ENCODE measurements around the gene UEVLD.
A peak's percentile ranks its signal among the peaks of the same experiment; 100 is the strongest.

UEVLD gene

DNA sequence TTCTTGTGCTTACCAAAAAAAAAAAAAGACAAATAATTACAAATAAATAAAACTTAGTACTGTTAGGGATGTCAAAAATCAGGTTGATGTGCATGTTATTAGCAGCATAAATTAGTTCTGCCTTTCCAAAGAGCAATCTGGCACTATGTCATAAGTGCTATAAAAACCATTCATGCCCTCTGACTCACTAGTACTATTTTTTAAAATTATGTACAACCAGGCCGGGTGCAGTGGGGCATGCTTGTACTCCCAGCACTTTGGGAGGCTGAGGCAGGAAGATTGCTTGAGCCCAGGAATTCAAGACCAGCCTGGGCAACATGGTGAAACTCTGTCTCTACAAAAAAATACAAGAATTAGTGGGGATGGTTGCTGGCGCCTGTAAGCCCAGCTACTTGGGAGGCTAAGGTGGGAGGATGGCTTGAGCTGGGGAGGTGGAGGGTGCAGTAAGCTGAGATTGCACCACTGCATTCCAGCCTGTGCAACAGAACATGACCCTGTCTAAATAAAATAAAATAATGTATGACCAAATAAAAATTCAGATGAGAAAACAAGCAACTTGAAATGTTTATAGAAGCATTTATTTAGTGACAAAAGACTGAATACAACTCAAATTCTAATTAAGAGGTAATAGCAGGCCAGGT, 25.3 kb downstream of the UEVLD start:
- no peak for DNase-seq (ENCODE audit: low read depth)
- no peak overlapping the region for H3K4me3 ChIP-seq (ENCODE audit: low read length)
- TF ChIP-seq, protein P1, sequence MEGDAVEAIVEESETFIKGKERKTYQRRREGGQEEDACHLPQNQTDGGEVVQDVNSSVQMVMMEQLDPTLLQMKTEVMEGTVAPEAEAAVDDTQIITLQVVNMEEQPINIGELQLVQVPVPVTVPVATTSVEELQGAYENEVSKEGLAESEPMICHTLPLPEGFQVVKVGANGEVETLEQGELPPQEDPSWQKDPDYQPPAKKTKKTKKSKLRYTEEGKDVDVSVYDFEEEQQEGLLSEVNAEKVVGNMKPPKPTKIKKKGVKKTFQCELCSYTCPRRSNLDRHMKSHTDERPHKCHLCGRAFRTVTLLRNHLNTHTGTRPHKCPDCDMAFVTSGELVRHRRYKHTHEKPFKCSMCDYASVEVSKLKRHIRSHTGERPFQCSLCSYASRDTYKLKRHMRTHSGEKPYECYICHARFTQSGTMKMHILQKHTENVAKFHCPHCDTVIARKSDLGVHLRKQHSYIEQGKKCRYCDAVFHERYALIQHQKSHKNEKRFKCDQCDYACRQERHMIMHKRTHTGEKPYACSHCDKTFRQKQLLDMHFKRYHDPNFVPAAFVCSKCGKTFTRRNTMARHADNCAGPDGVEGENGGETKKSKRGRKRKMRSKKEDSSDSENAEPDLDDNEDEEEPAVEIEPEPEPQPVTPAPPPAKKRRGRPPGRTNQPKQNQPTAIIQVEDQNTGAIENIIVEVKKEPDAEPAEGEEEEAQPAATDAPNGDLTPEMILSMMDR (conservative IDR thresholded peaks at IDR 0.05; ENCODE audit: low read depth, low read length), result no peak

GRCh38 chr11:18548001-18548400, 40.5 kb downstream of the UEVLD start:
- TF ChIP-seq, protein P1 (conservative IDR thresholded peaks at IDR 0.05; ENCODE audit: low read depth, low read length), result no peak
- H3K4me3 ChIP-seq (ENCODE audit: low read length), result no peak overlapping the region
- DNase-seq (ENCODE audit: low read depth), result no peak

GRCh38 chr11:18540207-18541009, 48.1 kb downstream of the UEVLD start:
- no peak overlapping the region for H3K4me3 ChIP-seq (ENCODE audit: low read length)
- DNase-seq (ENCODE audit: low read depth), result no peak
- TF ChIP-seq, protein P1 (conservative IDR thresholded peaks at IDR 0.05; ENCODE audit: low read depth, low read length), result peak; percentile 50

DNA sequence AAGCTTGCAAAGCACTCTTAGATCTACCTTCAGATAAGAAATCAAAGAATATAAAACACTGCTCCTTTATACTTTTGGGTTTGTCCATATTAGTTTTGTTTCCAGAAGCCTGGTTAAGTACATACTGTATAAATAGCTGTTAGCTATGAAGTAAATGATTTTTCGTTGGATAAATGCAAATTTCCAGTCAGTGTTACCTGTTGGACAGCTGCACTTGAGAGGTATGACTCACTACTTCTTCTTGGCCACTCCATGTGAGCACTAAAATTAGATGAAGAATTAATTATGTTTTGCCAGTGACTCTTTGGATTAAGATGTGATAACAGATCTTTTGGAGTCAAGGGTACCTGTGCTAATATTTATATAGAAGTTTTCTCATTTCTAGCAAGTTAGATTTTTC, 52.3 kb downstream of the UEVLD start:
- TF ChIP-seq, protein P1 (conservative IDR thresholded peaks at IDR 0.05; ENCODE audit: low read depth, low read length), result no peak
- DNase-seq (ENCODE audit: low read depth), result no peak
- H3K4me3 ChIP-seq (ENCODE audit: low read length), result no peak overlapping the region

DNA sequence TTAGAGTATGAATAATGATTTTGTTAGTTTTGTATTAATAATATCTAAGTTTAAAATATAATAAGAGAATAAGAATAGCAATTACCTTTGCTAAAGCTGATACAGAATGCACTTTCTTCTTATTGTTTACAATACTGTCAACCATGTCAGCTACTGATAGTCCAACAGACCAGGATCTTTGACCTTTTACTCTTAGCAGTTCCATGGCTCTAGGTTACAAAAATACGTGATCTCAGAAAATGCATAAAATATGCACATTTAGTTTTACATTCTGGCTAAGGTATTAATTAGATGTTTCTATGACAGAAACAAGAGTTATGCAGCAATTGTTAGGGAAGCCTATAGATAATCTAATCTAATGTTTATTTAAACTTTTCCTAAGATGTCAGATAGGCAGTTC, 54.3 kb downstream of the UEVLD start:
- TF ChIP-seq, protein P1 (conservative IDR thresholded peaks at IDR 0.05; ENCODE audit: low read depth, low read length), result no peak
- no peak overlapping the region for H3K4me3 ChIP-seq (ENCODE audit: low read length)

GRCh38 chr11:18533365-18533764, 55.2 kb downstream of the UEVLD start:
- TF ChIP-seq, protein P1 (conservative IDR thresholded peaks at IDR 0.05; ENCODE audit: low read depth, low read length), result no peak
- no peak overlapping the region for H3K4me3 ChIP-seq (ENCODE audit: low read length)
- no peak for DNase-seq (ENCODE audit: low read depth)

More for the DNA sequence above, 54.3 kb downstream of the UEVLD start:
- no peak for DNase-seq (ENCODE audit: low read depth)

GRCh38 chr11:18527512-18527911, 61.0 kb downstream of the UEVLD start:
- DNase-seq (ENCODE audit: low read depth), result no peak
- peak overlapping the region; percentile 92 for H3K4me3 ChIP-seq (ENCODE audit: low read length)
- TF ChIP-seq, protein P1 (conservative IDR thresholded peaks at IDR 0.05; ENCODE audit: low read depth, low read length), result no peak
